ENCODE measurements around the gene SH3D21.

- TF ChIP-seq CTCF (IDR thresholded peaks at IDR 0.05; ENCODE audit: low read length), result no peak
- no peak for TF ChIP-seq EZH2 (optimal IDR thresholded peaks at IDR 0.05; ENCODE audit: low read depth, low read length)
- TF ChIP-seq EZH2phosphoT487 (IDR thresholded peaks at IDR 0.05; ENCODE audit: low read length), result no peak
Measured at GRCh38 chr1:36358514-36359084, 52.4 kb downstream of the SH3D21 start.
